ENCODE measurements around the gene NTSR1. TPM values are rescaled to one million over a fixed set of nuclear protein-coding genes. Genes with fewer than 3 reads are reported as not detected.
A peak's percentile ranks its signal among the peaks of the same experiment; 100 is the strongest.

NTSR1 gene
- total RNA-seq, 1 experiment from 2014 or later, result 0.98 TPM

- Histone ChIP-seq H3K4me1 (replicated peaks; ENCODE audit: insufficient read depth) (peaks cover 14% of the 10 kb centered on the region), H3F3A (ENCODE audit: insufficient read depth, low read depth) (peaks cover 56% of the 10 kb centered on the region), H3K9me2 (ENCODE audit: insufficient read depth) (no peaks in the 10 kb centered on the region), H3K36me3 (ENCODE audit: low read depth) (peaks cover 13% of the 10 kb centered on the region; the same call in 1 of the 2 replicates), H4K20me1 (ENCODE audit: insufficient read depth) (peaks cover 37% of the 10 kb centered on the region), H3K9me3 (ENCODE audit: insufficient read depth, low read depth) (no peaks in the 10 kb centered on the region), H3K27me3 (ENCODE audit: insufficient read depth, low read depth) (no peaks in the 10 kb centered on the region), H3K4me3 (peak overlapping the region; percentile 83; the same call in 1 of the 2 replicates), H3K27ac (no peak overlapping the region), H3K4me2 (peak overlapping the region; percentile 68), H2AFZ (no peak overlapping the region), H3K79me2 (ENCODE audit: low read depth) (peaks cover 30% of the 10 kb centered on the region)
- no peak for DNase-seq
- ChIA-PET CTCF (interaction anchor here (0.6 kb wide), 1 partner anchor 11 kb away, joined by 3 read pairs; no protein-coding TSS in a partner anchor), POLR2A (ENCODE audit: unreplicated experiment) (no interaction called here)
- no TSS peak for BruUV-seq (replicated peaks)
- no peak for TF ChIP-seq EZH2 (IDR thresholded peaks at IDR 0.05; ENCODE audit: low read depth)
- intact Hi-C loops (cut with micrococcal nuclease; ENCODE audit: unreplicated experiment), result no loop called here
These were observed 95.5 kb downstream of the NTSR1 start for GRCh38 chr20:62804021-62804626.

DNA sequence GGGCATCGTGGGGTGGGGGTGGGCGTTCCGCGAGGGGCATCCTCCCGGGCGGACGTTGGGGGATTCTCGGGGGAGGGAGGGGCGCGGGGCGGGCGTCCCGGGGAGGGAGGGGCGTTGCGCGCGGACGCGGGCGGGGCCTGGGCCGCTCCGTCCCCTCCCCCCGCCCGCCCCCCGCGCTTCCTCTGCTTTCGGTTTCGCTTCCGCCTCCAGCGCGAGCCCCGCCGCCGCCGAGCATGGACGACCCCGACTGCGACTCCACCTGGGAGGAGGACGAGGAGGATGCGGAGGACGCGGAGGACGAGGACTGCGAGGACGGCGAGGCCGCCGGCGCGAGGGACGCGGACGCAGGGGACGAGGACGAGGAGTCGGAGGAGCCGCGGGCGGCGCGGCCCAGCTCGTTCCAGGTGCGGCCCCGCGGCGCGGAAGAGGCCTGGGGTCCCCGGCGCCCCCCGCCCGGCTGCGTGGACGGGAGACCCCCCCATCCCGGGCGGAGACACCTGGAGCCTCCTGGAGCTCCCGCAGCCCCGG, 96.1 kb downstream of the NTSR1 start, which contains the start of gene OGFR:
OGFR (plus strand) TSS at position 209 of the 528 bp plus-strand sequence; CDS start at position 234, 25 bp downstream.
- Histone ChIP-seq H3K4me3 (peak within 1 kb of the TSS; percentile 83), H3F3A (ENCODE audit: insufficient read depth, low read depth) (peaks cover 50% of the 10 kb centered on the region), H3K27ac (peak within 1 kb of the TSS; percentile 48; the same call in 1 of the 2 replicates), H3K9me3 (ENCODE audit: insufficient read depth, low read depth) (no peaks in the 10 kb centered on the region), H3K4me2 (peak within 1 kb of the TSS; percentile 97), H3K36me3 (ENCODE audit: low read depth) (peaks cover 16% of the 10 kb centered on the region), H3K79me2 (ENCODE audit: low read depth) (peaks cover 30% of the 10 kb centered on the region), H3K9me2 (ENCODE audit: insufficient read depth) (no peaks in the 10 kb centered on the region), H4K20me1 (ENCODE audit: insufficient read depth) (peaks cover 42% of the 10 kb centered on the region), H3K27me3 (ENCODE audit: insufficient read depth, low read depth) (no peaks in the 10 kb centered on the region), H3K4me1 (replicated peaks; ENCODE audit: insufficient read depth) (peaks cover 14% of the 10 kb centered on the region), H2AFZ (peak within 1 kb of the TSS; percentile 82; the same call in 1 of the 2 replicates)
- ChIA-PET POLR2A (ENCODE audit: unreplicated experiment) (no interaction called here), CTCF (interaction anchor here (0.5 to 1.5 kb wide), 2 partner anchors 8 to 18 kb away, joined by 3 to 5 read pairs; partner anchors contain the start of gene MRGBP)
- intact Hi-C loops (cut with micrococcal nuclease; ENCODE audit: unreplicated experiment), result loop anchor here (5.0 kb wide), 1 partner anchor 182 kb away; no protein-coding TSS in a partner anchor
- BruUV-seq (replicated peaks), result no TSS peak
- peak in 1 of 2 experiments; percentile 60 for DNase-seq
- TF ChIP-seq CTCF (conservative IDR thresholded peaks at IDR 0.05), result no peak
- no peak for TF ChIP-seq EZH2 (IDR thresholded peaks at IDR 0.05; ENCODE audit: low read depth)

- ChIA-PET POLR2A (ENCODE audit: unreplicated experiment) (no interaction called here), CTCF (interaction anchor here (0.5 to 1.5 kb wide), 2 partner anchors 9 to 18 kb away, joined by 3 to 5 read pairs; partner anchors contain the start of gene MRGBP)
- BruUV-seq (replicated peaks), result no TSS peak
- Histone ChIP-seq H3K36me3 (ENCODE audit: low read depth) (peaks cover 20% of the 10 kb centered on the region), H3K79me2 (ENCODE audit: low read depth) (peaks cover 30% of the 10 kb centered on the region), H2AFZ (peak overlapping the region; percentile 71; the same call in 1 of the 2 replicates), H3K4me3 (peak overlapping the region; percentile 83), H3K27me3 (ENCODE audit: insufficient read depth, low read depth) (no peaks in the 10 kb centered on the region), H4K20me1 (ENCODE audit: insufficient read depth) (peaks cover 43% of the 10 kb centered on the region), H3K4me2 (peak overlapping the region; percentile 97), H3K9me2 (ENCODE audit: insufficient read depth) (no peaks in the 10 kb centered on the region), H3F3A (ENCODE audit: insufficient read depth, low read depth) (peaks cover 45% of the 10 kb centered on the region), H3K27ac (peak overlapping the region; percentile 48; the same call in 1 of the 2 replicates), H3K4me1 (replicated peaks; ENCODE audit: insufficient read depth) (peaks cover 14% of the 10 kb centered on the region), H3K9me3 (ENCODE audit: insufficient read depth, low read depth) (no peaks in the 10 kb centered on the region)
- TF ChIP-seq EZH2 (IDR thresholded peaks at IDR 0.05; ENCODE audit: low read depth) (no peak), CTCF (conservative IDR thresholded peaks at IDR 0.05) (no peak)
- DNase-seq, result no peak
- intact Hi-C loops (cut with micrococcal nuclease; ENCODE audit: unreplicated experiment), result loop anchor here (5.0 kb wide), 1 partner anchor 183 kb away; no protein-coding TSS in a partner anchor
These were observed 96.6 kb downstream of the NTSR1 start for GRCh38 chr20:62805155-62805710.

All from PC-9 (cell line).